ENCODE measurements around the gene SH2D3A. TPM values are rescaled to one million over a fixed set of nuclear protein-coding genes. Genes with fewer than 3 reads are reported as not detected.

The SH2D3A gene
- total RNA-seq, 2 experiments from 2014 or later: 39.2 to 41.3 TPM

GRCh38 chr19:6718741-6719539 is 48.3 kb downstream of the SH2D3A start:
- ATAC-seq (ENCODE audit: poor library complexity): peak; percentile 89
- H3K36me3 ChIP-seq (ENCODE audit: insufficient read depth, low read length): no peaks in the 10 kb centered on the region
- H3K4me3 ChIP-seq (ENCODE audit: low read length): no peak overlapping the region
- no peaks in the 10 kb centered on the region for H3K9me3 ChIP-seq (ENCODE audit: control insufficient read depth in 1 of 2, insufficient read depth in 1 of 2, low read length in 2 of 2)
- no peak for TF ChIP-seq CTCF (IDR thresholded peaks at IDR 0.05)
- peak in 3 of 14 experiments; percentile 31 to 75 (median 63) for DNase-seq
- ChIA-PET CTCF (no interaction called here), POLR2A (no interaction called here)
- H3K4me1 ChIP-seq (ENCODE audit: insufficient read depth, low read length): peaks cover 8% of the 10 kb centered on the region
- no peaks in the 10 kb centered on the region for H3K36me3 Mint-ChIP-seq (ENCODE audit: low read depth)
- intact Hi-C loops (cut with DNase I, micrococcal nuclease): loop anchor here in 1 of 2 experiments (5.0 kb wide), 1 partner anchor 37 kb away; no protein-coding TSS in a partner anchor
- peaks cover 8% of the 10 kb centered on the region for H3K4me1 Mint-ChIP-seq (ENCODE audit: low read depth)
- H3K27me3 Mint-ChIP-seq: peaks cover 4% of the 10 kb centered on the region
- no peaks in the 10 kb centered on the region for H3K9me3 Mint-ChIP-seq
- H3K27ac Mint-ChIP-seq: no peak overlapping the region
- H3K27ac ChIP-seq (ENCODE audit: low read depth in 1 of 2, low read length in 2 of 2): no peak overlapping the region
- H3K27me3 ChIP-seq (ENCODE audit: control insufficient read depth in 1 of 2, insufficient read depth in 2 of 2, low read length in 2 of 2): no peaks in the 10 kb centered on the region
- no peak overlapping the region for H3K4me3 Mint-ChIP-seq

DNA sequence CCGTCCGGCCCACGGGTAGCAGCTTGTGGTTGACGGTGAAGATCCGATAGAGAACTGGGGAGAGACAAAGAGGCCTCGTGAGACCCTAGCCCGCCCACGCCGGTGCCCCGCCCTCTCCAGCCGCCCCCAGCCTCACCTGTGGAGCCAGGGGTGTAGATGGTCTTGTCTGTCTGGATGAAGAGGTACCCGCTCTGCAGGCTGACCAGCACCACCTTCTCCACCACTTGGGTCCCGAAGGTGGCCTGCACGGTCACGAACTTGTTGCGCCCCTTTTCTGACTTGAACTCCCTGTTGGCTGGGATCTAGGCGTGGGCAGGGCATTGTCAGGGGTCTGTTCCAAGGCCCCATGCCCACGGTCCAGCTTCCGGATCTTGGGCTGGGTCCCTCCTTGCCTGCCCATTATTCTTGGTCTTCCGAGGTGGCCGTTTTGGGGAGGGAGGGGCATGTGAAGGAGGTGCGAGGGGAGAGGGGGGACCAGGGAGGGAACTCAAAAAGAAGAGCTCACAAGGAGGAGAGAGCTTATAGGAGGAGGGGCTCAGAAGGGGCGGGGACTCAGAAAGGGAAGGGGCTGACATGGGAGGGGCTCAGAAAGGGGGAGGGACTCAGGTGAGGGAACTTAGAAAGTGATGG is 49.0 kb downstream of the SH2D3A start:
- H3K36me3 ChIP-seq (ENCODE audit: insufficient read depth, low read length): no peaks in the 10 kb centered on the region
- Mint-ChIP-seq H3K4me1 (ENCODE audit: low read depth) (peaks cover 4% of the 10 kb centered on the region), H3K36me3 (ENCODE audit: low read depth) (no peaks in the 10 kb centered on the region), H3K4me3 (no peak overlapping the region), H3K27ac (no peak overlapping the region), H3K27me3 (peaks cover 4% of the 10 kb centered on the region), H3K9me3 (no peaks in the 10 kb centered on the region)
- CTCF ChIA-PET: no interaction called here
- H3K4me3 ChIP-seq (ENCODE audit: low read length): no peak overlapping the region
- ATAC-seq (ENCODE audit: poor library complexity): no peak
- POLR2A ChIA-PET: no interaction called here
- intact Hi-C loops (cut with DNase I, micrococcal nuclease): loop anchor here in 1 of 2 experiments (5.0 kb wide), 1 partner anchor 36 kb away; no protein-coding TSS in a partner anchor
- DNase-seq: no peak
- H3K9me3 ChIP-seq (ENCODE audit: control insufficient read depth in 1 of 2, insufficient read depth in 1 of 2, low read length in 2 of 2): no peaks in the 10 kb centered on the region
- H3K27ac ChIP-seq (ENCODE audit: low read depth in 1 of 2, low read length in 2 of 2): no peak overlapping the region
- no peaks in the 10 kb centered on the region for H3K27me3 ChIP-seq (ENCODE audit: control insufficient read depth in 1 of 2, insufficient read depth in 2 of 2, low read length in 2 of 2)
- no peak for TF ChIP-seq CTCF (IDR thresholded peaks at IDR 0.05)
- peaks cover 3% of the 10 kb centered on the region for H3K4me1 ChIP-seq (ENCODE audit: insufficient read depth, low read length)

DNA sequence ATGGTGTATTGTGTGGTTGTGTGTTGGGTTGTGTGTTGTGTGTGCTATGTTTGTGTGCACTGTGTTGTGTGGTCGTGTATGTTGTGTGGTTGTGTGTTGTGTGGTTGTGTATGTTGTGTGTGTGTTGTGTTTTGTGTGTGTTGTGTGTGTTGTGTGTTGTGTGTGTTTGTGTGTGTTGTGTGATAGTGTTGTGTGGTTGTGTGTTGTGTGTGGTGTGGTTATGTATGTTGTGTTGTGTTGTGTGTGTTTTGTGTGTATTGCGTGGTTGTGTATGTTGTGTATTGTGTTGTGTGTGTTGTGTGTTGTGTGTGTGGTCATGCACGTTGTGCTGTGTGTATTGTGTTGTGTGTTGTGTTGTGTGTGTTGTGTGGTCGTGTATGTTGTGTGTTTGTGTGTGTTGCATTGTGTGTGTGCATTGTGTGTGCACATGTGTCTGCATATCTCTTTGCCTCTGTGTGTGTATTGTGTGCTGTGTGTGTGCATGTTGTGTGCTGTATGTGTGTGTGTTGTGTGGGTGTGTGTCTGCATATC is 49.7 kb downstream of the SH2D3A start:
- Mint-ChIP-seq H3K9me3 (no peaks in the 10 kb centered on the region), H3K36me3 (ENCODE audit: low read depth) (no peaks in the 10 kb centered on the region), H3K27ac (no peak overlapping the region), H3K4me1 (ENCODE audit: low read depth) (peaks cover 4% of the 10 kb centered on the region), H3K27me3 (peaks cover 4% of the 10 kb centered on the region), H3K4me3 (no peak overlapping the region)
- intact Hi-C loops (cut with DNase I, micrococcal nuclease): loop anchor here in 1 of 2 experiments (5.0 kb wide), 1 partner anchor 35 kb away; no protein-coding TSS in a partner anchor
- Histone ChIP-seq H3K4me3 (ENCODE audit: low read length) (no peak overlapping the region), H3K9me3 (ENCODE audit: control insufficient read depth in 1 of 2, insufficient read depth in 1 of 2, low read length in 2 of 2) (no peaks in the 10 kb centered on the region), H3K4me1 (ENCODE audit: insufficient read depth, low read length) (no peaks in the 10 kb centered on the region), H3K27ac (ENCODE audit: low read depth in 1 of 2, low read length in 2 of 2) (no peak overlapping the region), H3K36me3 (ENCODE audit: insufficient read depth, low read length) (no peaks in the 10 kb centered on the region), H3K27me3 (ENCODE audit: control insufficient read depth in 1 of 2, insufficient read depth in 2 of 2, low read length in 2 of 2) (no peaks in the 10 kb centered on the region)
- CTCF ChIA-PET: no interaction called here
- no peak for ATAC-seq (ENCODE audit: poor library complexity)
- no peak for TF ChIP-seq CTCF (IDR thresholded peaks at IDR 0.05)
- no peak for DNase-seq
- POLR2A ChIA-PET: no interaction called here
